ENCODE results near the gene MPIG6B.

Gene MPIG6B

GRCh38 chr6:31758281-31758680 is 35.1 kb downstream of the MPIG6B start:
- no peaks in the 10 kb centered on the region for H3K9me3 ChIP-seq (ENCODE audit: insufficient read depth, low read length, severe bottlenecking)
- H3K36me3 ChIP-seq (ENCODE audit: insufficient read depth, low read length) = peaks cover 65% of the 10 kb centered on the region
- TF ChIP-seq CTCF (IDR thresholded peaks at IDR 0.05; ENCODE audit: borderline replicate concordance, extremely low read depth, low read length, poor library complexity, severe bottlenecking) (no peak), EZH2 (IDR thresholded peaks at IDR 0.05; ENCODE audit: borderline replicate concordance, low read depth, low read length, severe bottlenecking) (no peak)

GRCh38 chr6:31760790-31761189 is 37.6 kb downstream of the MPIG6B start:
- H3K36me3 ChIP-seq (ENCODE audit: insufficient read depth, low read length) = peaks cover 72% of the 10 kb centered on the region
- no peaks in the 10 kb centered on the region for H3K9me3 ChIP-seq (ENCODE audit: insufficient read depth, low read length, severe bottlenecking)
- no peak for TF ChIP-seq CTCF (IDR thresholded peaks at IDR 0.05; ENCODE audit: borderline replicate concordance, extremely low read depth, low read length, poor library complexity, severe bottlenecking)
- no peak for TF ChIP-seq EZH2 (IDR thresholded peaks at IDR 0.05; ENCODE audit: borderline replicate concordance, low read depth, low read length, severe bottlenecking)

More at GRCh38 chr6:31758281-31758680, 35.1 kb downstream of the MPIG6B start:
- H3K79me2 ChIP-seq (ENCODE audit: insufficient read depth, low read length) = no peaks in the 10 kb centered on the region
- ATAC-seq (ENCODE audit: insufficient read depth, low read depth) (no peak), DNase-seq (no peak)
- H3K27me3 ChIP-seq (ENCODE audit: insufficient read depth, low read length, poor library complexity) = no peaks in the 10 kb centered on the region
- no peak overlapping the region; the same call in 1 of the 2 replicates for H3K27ac ChIP-seq (ENCODE audit: low read length)
- H2AFZ ChIP-seq (ENCODE audit: low read depth, low read length) = no peak overlapping the region
- no peak overlapping the region for H3K9ac ChIP-seq (ENCODE audit: low read depth, low read length)
- H3K4me1 ChIP-seq (ENCODE audit: insufficient read depth, low read length) = no peaks in the 10 kb centered on the region
- peaks cover under 1% of the 10 kb centered on the region; the same call in 1 of the 2 replicates for H4K20me1 ChIP-seq (ENCODE audit: insufficient read depth, low read length)
- no peak overlapping the region for H3K4me2 ChIP-seq (ENCODE audit: insufficient read depth, low read length)
- H3K4me3 ChIP-seq (ENCODE audit: low read depth in 1 of 2, low read length in 2 of 2) = no peak overlapping the region

GRCh38 chr6:31761343-31761742 is 38.2 kb downstream of the MPIG6B start:
- TF ChIP-seq EZH2 (IDR thresholded peaks at IDR 0.05; ENCODE audit: borderline replicate concordance, low read depth, low read length, severe bottlenecking) (no peak), CTCF (IDR thresholded peaks at IDR 0.05; ENCODE audit: borderline replicate concordance, extremely low read depth, low read length, poor library complexity, severe bottlenecking) (no peak)
- no peak overlapping the region for H3K27ac ChIP-seq (ENCODE audit: low read length)
- no peak for ATAC-seq (ENCODE audit: insufficient read depth, low read depth)
- no peak overlapping the region for H3K9ac ChIP-seq (ENCODE audit: low read depth, low read length)
- no peaks in the 10 kb centered on the region for H3K79me2 ChIP-seq (ENCODE audit: insufficient read depth, low read length)
- no peak overlapping the region for H2AFZ ChIP-seq (ENCODE audit: low read depth, low read length)
- no peak overlapping the region for H3K4me3 ChIP-seq (ENCODE audit: low read depth in 1 of 2, low read length in 2 of 2)
- DNase-seq = no peak
- H3K4me2 ChIP-seq (ENCODE audit: insufficient read depth, low read length) = no peak overlapping the region
- no peaks in the 10 kb centered on the region for H3K4me1 ChIP-seq (ENCODE audit: insufficient read depth, low read length)
- H3K9me3 ChIP-seq (ENCODE audit: insufficient read depth, low read length, severe bottlenecking) = no peaks in the 10 kb centered on the region
- H3K36me3 ChIP-seq (ENCODE audit: insufficient read depth, low read length) = peaks cover 72% of the 10 kb centered on the region
- H4K20me1 ChIP-seq (ENCODE audit: insufficient read depth, low read length) = peaks cover 4% of the 10 kb centered on the region; the same call in 1 of the 2 replicates
- H3K27me3 ChIP-seq (ENCODE audit: insufficient read depth, low read length, poor library complexity) = no peaks in the 10 kb centered on the region

More at GRCh38 chr6:31760790-31761189, 37.6 kb downstream of the MPIG6B start:
- Histone ChIP-seq H2AFZ (ENCODE audit: low read depth, low read length) (no peak overlapping the region), H3K27me3 (ENCODE audit: insufficient read depth, low read length, poor library complexity) (no peaks in the 10 kb centered on the region), H3K9ac (ENCODE audit: low read depth, low read length) (no peak overlapping the region), H3K4me2 (ENCODE audit: insufficient read depth, low read length) (no peak overlapping the region), H3K4me1 (ENCODE audit: insufficient read depth, low read length) (no peaks in the 10 kb centered on the region), H3K4me3 (ENCODE audit: low read depth in 1 of 2, low read length in 2 of 2) (no peak overlapping the region), H4K20me1 (ENCODE audit: insufficient read depth, low read length) (peaks cover 4% of the 10 kb centered on the region; the same call in 1 of the 2 replicates), H3K27ac (ENCODE audit: low read length) (no peak overlapping the region), H3K79me2 (ENCODE audit: insufficient read depth, low read length) (no peaks in the 10 kb centered on the region)
- DNase-seq (no peak), ATAC-seq (ENCODE audit: insufficient read depth, low read depth) (no peak)
